Inferior parietal cortex (tissue), 1 donor: Measurements from ENCODE around the gene VWF.
A peak's percentile ranks its signal among the peaks of the same experiment; 100 is the strongest.

Source experiments
- DNase-seq: peaks from one replicate; pipeline ENCODE4 v3.0.0-alpha.2; 2016; ENCODE audit errors: extremely low spot score

Gene VWF

DNA sequence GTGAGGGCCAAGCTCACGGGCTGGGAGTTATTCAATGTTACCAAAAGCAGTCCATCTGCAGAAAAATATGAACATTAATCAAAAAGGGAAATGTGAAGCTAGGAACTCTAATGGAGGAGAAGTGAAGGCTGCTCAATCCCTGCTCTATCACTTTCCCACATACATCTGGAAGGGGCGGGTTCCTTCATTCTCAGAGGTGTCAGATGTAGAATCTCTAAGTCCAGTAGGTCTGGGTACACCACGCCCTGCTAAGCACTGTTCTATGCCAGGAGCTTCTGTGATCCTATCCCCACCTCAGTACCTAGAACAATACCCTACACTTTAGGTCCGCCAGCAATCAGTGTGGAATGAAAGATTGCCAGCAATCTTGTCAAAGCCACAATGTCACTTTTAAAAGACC lies 142.4 kb downstream of the VWF start:
- DNase-seq, result no peak

DNA sequence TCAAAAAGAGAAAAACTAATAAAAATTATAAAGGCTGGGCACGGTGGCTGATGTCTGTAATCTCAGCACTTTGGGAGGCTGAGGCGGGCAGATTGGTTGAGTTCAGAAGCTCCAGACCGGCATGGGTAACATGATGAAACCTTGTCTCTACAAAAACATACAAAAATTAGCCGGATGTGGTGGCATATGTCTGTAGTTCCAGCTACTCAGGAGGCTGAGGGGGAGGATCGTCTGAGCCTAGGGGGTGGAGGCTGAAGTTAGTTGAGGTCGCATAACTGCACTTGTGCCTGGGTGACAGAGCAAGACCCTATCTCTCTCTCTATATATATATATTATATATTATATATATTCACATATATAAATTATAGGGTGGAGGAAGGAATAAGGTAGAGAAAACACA lies 146.9 kb downstream of the VWF start:
- DNase-seq, result no peak

DNA sequence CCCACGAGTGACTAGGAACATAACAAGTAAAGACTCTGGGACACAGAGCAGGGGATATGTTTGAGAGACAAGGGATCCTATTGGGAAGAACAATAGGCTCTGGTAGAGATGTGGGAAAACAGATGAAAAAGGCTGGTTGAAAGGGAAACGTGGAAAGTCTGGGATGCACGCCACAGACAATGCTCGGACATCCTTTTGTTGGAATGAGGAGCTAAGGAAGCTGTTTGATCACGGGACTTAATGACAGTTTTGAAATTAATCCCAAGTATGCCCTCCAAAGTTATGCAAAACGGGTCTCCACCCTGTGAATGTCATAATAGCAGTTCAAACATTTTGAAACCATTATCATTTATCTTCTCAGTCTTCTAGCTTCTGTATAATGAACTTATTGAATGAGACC lies 147.8 kb downstream of the VWF start:
- DNase-seq, result no peak

DNA sequence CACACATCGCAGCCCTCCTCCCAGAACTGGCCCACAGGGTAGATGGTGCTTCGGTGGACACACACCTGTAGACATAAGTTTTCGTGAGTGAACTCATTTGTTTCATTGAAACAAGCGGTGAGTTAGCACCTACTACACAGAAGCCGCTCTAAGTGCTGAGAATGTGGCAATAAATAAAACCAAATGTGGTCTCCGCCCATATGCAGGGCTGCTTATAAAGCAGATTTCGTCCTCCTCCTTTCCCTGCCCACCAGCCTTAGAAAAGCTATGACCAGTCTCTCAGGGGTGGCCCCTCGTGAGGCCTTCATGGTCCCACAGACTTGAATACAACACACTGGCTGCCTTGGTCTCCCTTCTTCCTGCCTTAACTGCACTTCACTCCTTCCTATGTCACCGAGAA lies 148.3 kb downstream of the VWF start:
- no peak for DNase-seq

DNA sequence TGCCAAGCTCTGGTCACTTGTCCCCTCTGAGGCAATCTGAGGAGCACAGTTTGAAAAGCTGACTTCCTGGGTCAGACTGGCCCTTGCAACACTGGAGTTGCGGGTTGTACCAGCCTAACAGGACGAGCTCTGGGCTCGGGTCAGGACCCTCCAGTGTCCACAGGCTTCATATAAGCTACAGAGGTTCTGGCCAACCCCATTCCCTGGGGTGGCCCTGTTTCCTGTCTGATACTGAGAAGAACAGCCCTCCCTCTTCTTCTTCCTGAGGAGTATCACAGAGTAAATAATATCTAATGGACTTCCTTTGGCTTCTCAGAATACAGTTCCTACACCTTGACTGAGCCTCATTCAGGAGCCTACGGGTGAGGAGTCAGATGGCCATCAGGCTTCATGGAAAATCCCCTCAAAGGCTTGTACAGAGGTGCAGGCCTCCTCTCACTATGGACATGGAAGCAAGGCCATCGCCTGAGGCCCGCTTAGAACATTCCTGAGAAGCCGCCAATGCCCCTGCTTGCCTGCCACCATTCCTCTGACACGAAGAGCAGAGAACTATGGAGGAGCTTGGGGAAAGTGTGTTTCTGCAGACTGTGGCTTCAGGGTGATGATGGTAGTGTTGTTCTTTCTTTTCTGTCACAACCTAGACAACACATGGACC lies 150.9 kb downstream of the VWF start:
- no peak for DNase-seq

DNA sequence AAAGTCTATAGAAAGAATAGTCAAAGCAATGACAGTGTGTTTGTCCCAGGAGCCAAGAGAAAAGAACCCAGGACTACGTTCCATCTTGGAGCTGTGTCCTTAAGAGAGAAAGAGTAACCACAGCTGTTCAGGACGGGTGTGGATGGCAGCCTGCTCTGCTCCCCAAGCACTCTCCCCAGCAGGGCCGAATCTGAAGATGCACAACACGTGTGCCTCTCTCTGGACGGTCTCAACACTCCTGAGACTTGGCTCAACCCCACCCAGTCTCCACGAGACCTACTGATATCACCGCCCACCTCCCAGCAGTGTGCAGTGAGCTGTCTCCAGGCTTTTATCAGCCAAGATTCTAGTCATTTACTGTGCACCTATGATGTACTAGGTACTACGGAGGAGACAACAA lies 152.1 kb downstream of the VWF start:
- no peak for DNase-seq

DNA sequence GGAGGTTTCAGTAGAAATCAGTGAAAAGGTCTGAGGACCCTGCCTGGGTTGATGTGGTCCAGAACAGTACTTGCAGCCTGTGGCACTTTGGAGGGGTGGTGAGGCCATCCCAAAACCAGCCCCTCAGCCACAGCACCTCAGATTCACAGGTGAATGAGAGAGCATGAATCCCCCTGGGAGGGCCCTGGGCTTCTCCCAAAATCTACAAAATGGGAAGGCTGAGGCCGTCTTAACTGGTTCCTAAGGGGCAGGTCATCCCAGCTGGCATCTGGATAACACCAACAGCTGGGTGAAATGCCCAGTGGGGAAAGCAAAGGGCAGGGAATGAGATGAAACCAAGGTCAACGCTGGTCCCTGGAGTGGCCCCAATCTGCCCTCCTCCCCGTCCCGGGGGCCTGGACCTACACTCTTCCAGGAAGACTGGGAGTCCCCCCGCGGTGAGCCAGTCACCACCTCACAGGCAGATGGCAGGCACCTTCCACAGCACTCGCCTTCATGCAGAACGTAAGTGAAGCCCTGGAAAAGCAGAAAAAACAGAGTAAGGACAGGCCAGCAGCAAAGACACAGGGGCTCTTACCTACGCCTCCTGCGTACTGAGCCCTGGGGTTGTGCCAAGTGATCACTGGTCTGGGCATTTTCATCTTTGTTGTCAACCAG lies 153.1 kb downstream of the VWF start:
- DNase-seq, result no peak

DNA sequence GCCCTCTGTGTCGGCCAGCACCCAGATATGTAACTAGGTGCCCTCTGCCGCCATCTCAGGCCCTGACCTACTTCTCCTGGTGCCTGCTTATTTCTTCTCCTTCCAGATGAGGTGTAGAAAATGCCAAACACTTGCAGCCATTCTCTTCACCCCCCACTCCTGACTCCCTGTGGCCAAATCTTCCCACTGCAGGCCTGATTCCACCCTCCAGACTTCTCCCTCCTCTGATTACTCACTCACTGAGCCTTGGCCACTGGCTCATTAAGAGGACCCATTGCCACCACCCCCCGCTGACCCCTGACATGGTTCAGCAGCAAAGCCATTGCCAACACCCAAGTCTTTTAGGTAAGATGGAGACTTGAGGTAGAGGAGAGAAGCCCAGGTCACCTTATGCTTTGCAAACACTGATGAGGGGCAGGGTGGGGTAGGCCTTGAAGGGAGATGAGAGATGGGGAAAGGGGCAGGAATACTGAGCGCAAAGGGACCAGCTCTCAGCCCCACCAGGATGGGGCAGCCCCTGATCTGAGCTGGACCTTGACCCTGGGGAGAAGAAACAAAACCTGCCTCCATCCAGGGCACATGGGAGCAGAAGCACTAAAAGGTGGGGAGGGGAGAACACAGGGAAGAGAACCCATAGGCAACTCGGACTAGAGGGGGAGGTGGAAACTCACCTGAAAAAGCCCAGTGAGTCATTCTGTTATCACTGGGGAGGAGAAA lies 154.3 kb downstream of the VWF start:
- DNase-seq, result no peak

DNA sequence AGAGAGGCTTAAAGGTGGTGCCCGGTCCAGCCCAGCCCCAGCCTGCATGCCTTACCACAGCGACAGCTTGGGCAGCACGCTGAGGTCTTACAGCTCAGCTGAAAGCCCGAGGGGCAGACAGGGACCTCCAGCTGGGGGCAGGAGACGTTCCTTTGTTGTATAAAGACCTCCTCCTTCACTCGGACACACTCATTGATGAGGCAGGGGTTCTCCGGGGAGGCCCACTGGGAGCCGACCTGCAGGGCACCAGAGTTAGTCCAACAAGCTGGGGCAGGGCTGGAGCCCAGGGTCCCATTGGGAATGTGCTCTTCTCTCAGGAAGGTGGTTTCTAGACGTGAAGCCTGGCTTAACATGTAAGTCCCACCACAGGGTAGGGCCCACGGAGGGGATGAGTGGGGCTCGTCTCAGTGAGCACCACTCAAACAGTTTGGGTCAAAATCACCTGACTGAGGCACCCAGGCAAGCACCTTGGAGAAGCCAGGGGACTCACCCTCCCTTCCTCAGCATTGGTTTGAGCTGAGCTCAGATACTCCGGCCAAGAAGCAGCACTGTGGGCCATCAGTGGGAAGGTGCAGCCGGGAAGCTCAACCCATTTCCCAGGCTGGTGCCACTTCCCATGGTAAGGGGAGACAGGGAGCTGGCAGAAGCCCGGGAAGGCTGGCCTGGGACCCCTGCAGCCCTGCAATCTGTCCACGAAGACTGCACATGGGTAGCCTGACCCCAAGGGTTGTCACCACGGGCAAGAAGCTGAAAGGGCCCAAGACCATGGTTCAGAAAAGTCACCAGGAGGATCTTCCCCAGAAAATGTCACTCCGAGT lies 155.1 kb downstream of the VWF start:
- no peak for DNase-seq

DNA sequence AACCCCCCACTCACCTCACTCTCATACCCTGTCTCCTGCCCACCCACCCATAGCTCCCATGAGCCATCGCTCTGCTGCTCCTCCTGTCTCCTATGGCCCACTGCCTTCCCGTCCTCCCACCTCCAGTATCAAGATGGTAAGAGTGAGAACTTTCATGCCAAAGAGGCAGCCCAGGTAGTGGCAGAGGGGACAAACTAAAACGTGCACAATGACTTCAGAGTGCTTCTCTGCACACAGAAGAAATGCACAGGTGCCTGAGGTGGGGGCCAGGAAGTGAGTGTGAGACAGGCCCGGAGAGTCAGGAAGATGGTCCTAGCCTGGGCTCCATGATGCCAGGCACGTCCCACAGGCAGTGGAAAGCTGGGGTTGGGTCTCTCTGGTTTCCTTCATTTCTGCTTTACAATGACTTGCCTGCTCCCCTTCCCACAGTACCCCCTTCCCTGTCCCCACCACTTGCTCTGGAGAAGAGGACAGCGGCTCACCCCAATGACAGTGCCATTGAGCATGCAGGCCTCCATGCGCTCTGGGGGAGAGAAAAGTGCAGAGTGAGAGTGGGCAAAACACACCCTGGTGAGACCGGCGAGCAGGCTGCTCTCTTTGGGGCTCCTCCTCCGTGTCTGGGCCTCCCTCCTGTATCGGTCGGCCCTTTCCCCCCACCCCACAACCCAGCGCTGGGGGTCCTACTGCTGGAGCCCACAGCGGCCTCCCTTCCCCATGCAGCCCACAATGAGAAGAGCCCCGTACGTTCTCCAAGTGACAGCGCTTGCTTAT lies 156.6 kb downstream of the VWF start:
- no peak for DNase-seq

DNA sequence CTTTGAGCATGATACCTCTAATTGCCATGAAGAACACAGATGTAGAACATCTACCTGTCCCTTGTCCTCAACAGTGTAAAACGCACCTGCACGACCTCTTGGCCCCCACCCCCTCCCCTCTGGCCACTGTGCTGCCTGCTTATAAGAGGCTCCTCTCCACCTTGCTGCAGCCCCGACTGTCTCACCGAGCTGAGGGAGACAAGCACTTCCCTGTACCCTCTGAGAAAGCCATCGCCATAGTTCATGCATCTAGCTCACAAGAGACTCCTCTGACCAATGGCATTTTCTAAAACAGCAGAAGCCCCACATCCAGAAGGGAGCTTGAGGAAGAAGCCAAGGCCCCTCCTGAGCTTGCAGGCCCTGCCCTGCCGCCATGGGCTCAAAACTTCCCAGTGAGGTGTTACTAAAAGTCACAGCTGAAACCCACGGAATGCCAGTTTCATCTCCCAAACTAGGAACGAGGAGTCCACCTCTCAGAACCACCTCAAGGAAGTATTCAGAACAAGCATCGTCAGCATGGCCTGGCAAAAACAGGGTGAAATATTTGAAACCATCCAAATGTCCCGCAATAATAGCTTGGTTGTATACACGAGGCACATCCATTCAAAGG lies 157.9 kb downstream of the VWF start:
- DNase-seq, result no peak

DNA sequence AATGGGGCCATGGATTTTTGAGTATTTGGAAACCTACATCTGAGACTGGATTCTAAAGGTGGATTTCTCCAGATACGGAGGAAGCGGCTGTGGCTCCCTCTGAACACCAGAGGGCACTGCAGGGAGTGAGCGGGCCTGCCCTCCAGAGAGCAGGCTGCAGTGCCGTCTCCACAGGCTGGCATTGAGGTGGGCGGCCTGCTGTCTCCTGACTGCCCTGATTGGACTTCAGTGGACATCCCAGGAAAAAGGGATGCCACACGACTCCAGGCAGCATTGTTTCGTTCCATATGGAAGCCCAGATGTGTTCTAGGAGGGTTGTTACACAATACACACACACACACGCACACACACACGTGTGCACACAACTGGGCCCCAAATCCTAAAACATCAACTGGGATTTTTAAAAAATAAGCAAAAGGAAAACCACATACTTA lies 158.5 kb downstream of the VWF start:
- DNase-seq, result peak; percentile 60

DNA sequence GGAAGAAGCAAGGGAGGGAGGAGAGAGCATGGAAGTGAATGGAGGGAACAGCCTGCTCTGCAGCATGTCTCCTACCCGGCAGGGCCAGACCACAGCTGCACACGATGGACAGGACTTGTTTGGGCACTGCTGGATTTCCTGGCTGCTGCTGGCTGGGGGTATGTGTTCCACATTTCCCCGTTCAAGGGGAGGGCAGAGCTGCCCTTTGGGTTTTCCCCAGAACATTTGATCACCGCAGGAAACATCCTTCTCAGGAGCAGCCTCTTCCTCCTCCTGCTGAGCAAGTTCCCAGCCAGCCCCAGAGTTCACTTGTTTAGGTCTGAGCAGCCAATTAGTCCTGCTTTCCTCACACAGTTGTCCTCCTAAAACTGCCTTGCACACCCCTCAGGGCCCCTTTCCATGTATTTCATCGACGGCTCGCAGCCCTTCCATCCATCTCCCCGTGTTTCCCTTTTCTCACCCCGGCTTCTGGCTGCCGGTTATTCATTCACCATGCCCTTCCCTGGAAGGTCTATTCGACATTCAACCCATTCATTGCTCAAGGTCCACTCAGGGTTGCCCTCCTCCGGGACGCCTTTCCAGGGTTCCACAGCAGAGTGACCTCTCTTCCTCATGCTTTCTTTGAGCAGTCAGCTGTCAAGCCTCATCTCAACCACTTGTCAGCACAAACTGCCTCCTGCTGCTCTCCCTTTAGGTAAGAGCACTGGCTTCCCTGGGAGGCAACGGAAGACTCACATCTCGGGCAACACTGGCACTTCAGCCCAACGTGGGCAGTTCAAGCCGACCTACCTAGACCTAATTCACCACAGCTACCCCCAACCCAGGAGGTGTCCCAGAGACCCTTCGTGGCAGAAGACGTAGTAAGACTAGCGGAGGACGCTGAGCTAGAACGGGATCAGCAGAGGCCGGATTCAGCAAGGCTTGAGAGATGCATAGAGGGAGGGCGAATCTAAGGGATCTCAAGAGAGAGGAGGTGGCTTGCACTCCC lies 159.3 kb downstream of the VWF start:
- no peak for DNase-seq

DNA sequence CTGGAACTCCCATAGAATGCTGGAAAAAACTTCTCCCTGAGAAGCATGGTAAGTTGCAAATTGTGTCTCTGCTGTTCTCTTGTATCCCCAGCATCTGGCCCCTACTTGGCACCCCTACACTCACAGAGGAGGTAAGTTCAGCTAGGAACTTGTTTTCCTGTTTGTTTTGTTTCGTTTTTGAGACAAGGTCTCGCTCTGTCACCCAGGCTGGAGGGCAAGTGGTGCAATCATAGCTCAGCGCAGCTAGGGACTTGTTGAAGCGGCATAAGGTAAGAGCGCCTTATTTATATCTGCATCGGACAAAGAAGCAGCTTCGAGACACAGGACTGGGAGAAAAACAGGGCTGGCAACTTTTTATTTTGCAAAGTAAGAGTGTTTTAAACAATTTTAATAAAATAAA lies 161.0 kb downstream of the VWF start:
- DNase-seq, result no peak

DNA sequence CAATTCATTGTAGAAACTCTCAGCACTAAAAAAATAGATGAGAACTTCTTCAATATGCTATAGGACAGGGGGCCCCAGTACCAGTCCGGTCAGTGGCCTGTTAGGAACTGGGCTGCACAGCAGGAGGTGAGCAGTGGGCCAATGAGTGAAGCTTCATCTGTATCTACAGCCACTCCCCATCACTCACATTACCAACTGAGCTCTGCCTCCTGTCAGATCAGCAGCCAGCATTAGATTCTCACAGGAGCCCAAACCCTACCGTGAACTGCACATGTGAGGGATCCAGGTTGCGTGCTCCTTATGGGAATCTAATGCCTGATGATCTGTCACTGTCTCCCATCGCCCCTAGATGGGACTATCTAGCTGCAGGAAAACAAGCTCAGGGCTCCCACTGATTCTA lies 163.7 kb downstream of the VWF start:
- no peak for DNase-seq

DNA sequence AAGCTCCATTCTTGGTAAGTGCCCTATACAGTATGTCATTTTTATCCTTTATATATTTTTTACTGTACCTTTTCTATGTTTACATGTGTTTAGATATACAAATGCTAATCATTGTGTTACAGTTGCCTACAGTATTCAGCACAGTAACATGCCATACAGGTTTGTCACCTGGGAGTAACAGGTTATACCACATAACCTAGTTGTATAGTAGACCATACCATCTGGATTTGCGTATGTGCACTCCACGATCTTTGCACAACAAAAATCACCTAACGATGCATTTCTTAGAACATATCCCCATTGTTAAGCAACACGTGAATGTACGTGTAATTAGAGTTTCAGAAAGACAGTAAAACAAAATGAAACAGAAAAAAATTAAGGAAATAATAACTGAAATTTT lies 167.5 kb downstream of the VWF start:
- DNase-seq, result no peak

DNA sequence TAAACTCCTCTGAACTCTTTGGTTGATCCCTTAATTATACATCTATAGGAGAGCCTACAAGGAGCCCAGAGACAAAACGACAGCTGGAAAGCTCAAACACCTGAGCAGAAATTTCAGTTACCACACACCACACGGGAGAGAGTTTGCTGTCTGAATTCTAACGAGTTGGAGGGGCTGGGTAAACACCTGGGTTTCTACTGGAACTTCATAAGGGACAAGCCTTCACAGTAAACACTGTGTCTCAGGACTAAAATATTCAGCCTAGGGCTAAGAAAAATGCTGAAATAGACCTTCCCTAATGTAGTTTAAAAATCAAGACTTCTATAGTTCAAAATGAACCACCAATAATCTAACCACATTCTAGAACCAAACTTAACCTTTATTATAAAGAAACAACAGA lies 169.8 kb downstream of the VWF start:
- DNase-seq, result no peak

DNA sequence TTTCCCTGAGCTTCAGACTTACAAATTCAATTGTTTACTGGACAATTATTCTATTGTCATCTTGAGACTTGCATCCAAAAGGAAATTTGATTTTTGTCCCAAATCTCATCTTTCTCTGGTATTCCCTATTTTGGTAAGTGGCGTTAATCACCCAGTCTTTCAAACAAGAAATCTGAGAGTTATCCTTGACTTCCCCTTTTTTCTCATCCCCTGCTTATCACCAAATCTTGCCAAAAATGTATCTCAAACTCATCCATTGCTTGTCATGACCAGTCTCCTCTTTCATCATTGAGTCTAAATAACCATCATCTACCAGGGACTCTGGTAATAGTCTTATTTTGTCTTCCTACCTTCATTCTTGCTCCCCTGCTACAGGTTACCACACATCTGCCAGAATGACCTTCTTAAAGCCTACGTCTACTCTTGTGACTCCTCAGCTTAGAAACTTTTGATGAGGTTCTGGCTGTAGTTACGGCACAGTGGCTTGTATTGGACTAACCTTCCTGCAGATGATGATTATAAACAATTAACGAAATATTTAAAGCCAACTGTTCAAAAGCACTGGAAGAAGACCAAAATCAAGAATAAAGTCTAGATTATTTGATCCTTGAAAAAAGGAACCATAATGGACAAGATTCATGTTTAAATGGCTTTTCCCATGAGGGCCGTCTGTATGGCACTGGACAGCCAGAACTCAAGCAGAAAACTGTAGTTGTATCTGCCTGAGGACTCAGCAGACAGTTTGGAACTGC lies 170.5 kb downstream of the VWF start:
- DNase-seq, result no peak

DNA sequence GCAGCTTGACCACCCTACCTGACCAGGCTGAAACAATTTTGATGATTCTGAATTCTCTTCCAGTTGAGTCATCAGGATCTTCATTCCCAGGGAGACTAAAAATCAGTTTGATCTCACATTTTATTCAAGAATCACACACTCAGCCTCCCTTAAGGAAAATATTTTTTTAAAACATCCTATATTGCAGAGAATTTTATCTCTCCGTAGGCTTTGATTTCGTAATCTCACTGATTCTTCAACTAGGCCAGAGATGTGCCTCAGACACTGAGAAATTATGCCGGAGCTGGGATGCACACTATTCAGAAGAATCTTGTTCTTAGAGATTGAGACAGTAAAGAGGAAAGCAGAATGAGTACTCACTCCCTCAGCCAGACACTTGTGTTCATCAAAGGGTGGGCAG lies 172.4 kb downstream of the VWF start:
- DNase-seq, result no peak
